ENCODE data around the gene GAA. TPM values are rescaled to one million over a fixed set of nuclear protein-coding genes. Genes with fewer than 3 reads are reported as not detected.

Gene GAA
- polyA plus RNA-seq, 1 experiment: 3.8 TPM

DNA sequence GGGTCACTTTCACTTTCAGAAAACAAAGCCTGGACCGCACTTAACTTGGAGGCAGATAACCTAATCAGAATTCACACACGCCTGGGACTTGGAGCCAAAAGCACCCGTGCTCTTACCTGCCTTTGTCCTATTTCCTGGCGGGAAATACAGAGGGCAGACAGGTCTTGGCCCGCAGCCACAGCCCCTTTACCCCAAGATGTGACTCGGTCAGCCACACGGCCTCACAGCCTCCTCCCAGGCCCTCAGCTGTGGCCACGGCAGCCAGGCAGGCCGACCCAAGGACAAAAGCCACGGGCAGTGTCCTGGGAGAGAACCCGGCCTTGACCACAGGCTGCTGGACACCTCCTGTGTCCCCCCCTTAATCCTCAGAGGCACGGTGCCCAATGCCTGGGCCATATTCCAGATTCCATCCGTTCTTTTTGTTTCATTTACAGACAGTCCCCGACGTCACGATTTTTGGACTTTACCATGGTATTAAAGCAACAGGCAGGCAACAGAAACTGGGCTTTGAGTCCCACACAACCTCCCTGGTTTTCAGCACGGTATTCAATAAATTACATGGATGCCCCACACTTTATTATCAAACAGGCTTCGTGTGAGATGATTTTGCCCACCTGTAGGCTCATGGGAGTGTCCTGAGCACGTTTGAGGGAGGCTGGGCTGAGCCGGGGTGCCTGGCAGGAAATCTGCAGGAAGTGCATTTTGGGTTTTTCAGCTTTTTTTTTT, 30.1 kb upstream of the GAA start:
- ChIA-PET CTCF (interaction anchor here (2.0 kb wide), 1 partner anchor 30 kb away, joined by 6 read pairs; the partner anchor contains the start of gene GAA), POLR2A (no interaction called here)
- H3K27ac ChIP-seq (ENCODE audit: low read depth, low read length): no peak overlapping the region
- H3K9me3 ChIP-seq (ENCODE audit: control insufficient read depth, insufficient read depth, low read length): no peaks in the 10 kb centered on the region
- no peak for DNase-seq (ENCODE audit: low read depth, low spot score)
- no peak overlapping the region for H3K4me3 ChIP-seq (ENCODE audit: low read depth, low read length)
- TF ChIP-seq, protein P1, sequence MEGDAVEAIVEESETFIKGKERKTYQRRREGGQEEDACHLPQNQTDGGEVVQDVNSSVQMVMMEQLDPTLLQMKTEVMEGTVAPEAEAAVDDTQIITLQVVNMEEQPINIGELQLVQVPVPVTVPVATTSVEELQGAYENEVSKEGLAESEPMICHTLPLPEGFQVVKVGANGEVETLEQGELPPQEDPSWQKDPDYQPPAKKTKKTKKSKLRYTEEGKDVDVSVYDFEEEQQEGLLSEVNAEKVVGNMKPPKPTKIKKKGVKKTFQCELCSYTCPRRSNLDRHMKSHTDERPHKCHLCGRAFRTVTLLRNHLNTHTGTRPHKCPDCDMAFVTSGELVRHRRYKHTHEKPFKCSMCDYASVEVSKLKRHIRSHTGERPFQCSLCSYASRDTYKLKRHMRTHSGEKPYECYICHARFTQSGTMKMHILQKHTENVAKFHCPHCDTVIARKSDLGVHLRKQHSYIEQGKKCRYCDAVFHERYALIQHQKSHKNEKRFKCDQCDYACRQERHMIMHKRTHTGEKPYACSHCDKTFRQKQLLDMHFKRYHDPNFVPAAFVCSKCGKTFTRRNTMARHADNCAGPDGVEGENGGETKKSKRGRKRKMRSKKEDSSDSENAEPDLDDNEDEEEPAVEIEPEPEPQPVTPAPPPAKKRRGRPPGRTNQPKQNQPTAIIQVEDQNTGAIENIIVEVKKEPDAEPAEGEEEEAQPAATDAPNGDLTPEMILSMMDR (IDR thresholded peaks at IDR 0.05; ENCODE audit: low read depth, low read length): no peak
- no peaks in the 10 kb centered on the region for H3K27me3 ChIP-seq (ENCODE audit: control insufficient read depth, insufficient read depth, low read length)

DNA sequence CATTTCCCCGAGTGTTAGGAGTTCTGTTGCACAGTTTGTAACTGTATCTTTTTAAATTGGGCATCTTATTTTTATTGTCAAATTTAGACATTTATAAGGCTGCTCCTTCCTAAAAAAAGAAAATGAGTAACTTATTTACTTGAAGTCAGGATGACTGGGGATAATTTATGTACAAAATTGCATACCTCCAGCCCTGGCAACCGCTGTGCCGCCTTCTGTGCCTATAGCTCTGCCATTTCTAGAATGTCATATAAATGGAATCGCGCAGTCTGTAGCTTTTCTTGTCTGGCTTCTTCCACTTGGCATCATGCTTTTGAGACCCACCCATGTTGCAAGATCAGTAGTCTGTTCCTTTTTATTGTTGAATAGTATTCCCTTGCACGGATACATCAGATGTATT, 29.0 kb upstream of the GAA start:
- Histone ChIP-seq H3K27ac (ENCODE audit: low read depth, low read length) (no peak overlapping the region), H3K9me3 (ENCODE audit: control insufficient read depth, insufficient read depth, low read length) (no peaks in the 10 kb centered on the region; the same call in 1 of the 2 replicates), H3K4me3 (ENCODE audit: low read depth, low read length) (no peak overlapping the region), H3K27me3 (ENCODE audit: control insufficient read depth, insufficient read depth, low read length) (no peaks in the 10 kb centered on the region)
- POLR2A ChIA-PET: no interaction called here
- no peak for DNase-seq (ENCODE audit: low read depth, low spot score)
- CTCF ChIA-PET: interaction anchor here (2.7 kb wide), 1 partner anchor 10 kb away, joined by 8 read pairs; no protein-coding TSS in a partner anchor
- TF ChIP-seq, protein P1 (IDR thresholded peaks at IDR 0.05; ENCODE audit: low read depth, low read length): no peak

DNA sequence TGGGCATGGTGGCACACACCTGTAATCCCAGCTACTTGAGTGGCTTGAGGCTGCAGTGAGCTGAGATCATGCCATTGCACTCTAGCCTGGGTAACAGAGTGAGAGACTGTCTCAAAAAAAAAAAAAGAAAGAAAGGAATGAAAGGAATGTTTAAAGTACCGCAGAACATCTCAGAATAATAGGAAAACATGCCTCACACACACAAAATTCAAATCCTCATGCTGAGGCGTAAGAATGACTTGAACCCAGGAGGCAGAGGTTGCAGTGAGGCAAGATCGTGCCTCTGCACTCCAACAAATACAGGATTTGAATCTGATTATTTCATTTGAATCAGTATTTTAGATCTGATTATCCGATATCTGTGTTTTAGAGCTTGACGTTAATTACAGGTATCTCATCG, 21.3 kb upstream of the GAA start:
- Histone ChIP-seq H3K9me3 (ENCODE audit: control insufficient read depth, insufficient read depth, low read length) (no peaks in the 10 kb centered on the region; the same call in 1 of the 2 replicates), H3K27me3 (ENCODE audit: control insufficient read depth, insufficient read depth, low read length) (peaks cover 2% of the 10 kb centered on the region), H3K27ac (ENCODE audit: low read depth, low read length) (no peak overlapping the region), H3K4me3 (ENCODE audit: low read depth, low read length) (no peak overlapping the region)
- ChIA-PET CTCF (interaction anchor here (1.1 kb wide), 1 partner anchor 72 kb away, joined by 3 read pairs; no protein-coding TSS in a partner anchor), POLR2A (no interaction called here)
- no peak for DNase-seq (ENCODE audit: low read depth, low spot score)
- TF ChIP-seq, protein P1 (IDR thresholded peaks at IDR 0.05; ENCODE audit: low read depth, low read length): no peak

DNA sequence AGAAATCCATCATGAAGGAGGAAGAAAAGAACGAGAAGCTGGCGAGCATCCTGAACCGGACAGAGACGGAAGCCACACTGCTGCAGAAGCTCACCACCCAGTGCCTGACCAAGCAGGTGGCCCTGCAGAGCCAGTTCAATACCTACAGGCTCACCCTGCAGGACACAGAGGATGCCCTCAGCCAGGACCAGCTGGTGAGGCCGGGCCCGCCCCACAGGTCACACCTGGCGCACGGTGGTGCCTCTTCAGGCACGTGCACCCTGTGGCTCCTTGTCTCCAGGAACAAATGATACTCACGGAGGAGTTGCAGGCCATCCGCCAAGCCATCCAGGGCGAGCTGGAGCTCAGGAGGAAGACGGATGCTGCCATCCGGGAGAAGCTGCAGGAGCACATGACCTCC, 19.8 kb upstream of the GAA start:
- no peak overlapping the region for H3K4me3 ChIP-seq (ENCODE audit: low read depth, low read length)
- ChIA-PET CTCF (interaction anchor here (1.0 to 2.1 kb wide), 11 partner anchors 8 to 76 kb away, joined by 3 to 16 read pairs (median 6); partner anchors contain the start of gene GAA), POLR2A (interaction anchor here (1.1 to 1.5 kb wide), 2 partner anchors 64 to 198 kb away, joined by 3 read pairs; no protein-coding TSS in a partner anchor)

More for the DNA sequence above, 19.8 kb upstream of the GAA start:
- no peak overlapping the region for H3K27ac ChIP-seq (ENCODE audit: low read depth, low read length)
- H3K9me3 ChIP-seq (ENCODE audit: control insufficient read depth, insufficient read depth, low read length): no peaks in the 10 kb centered on the region; the same call in none of the 2 replicates
- no peak for DNase-seq (ENCODE audit: low read depth, low spot score)
- peaks cover 3% of the 10 kb centered on the region for H3K27me3 ChIP-seq (ENCODE audit: control insufficient read depth, insufficient read depth, low read length)
- TF ChIP-seq, protein P1 (IDR thresholded peaks at IDR 0.05; ENCODE audit: low read depth, low read length): no peak

All from AG04450 (cell line).